ENCODE results near the gene RBM38.
"Not testable (repeated sequence)": the region's sequence is repeated elsewhere in the genome, so short reads cannot be mapped to it uniquely, and the experiment has no call there.

RBM38 gene

GRCh38 chr20:57350726-57351041, 40.5 kb upstream of the RBM38 start:
- H3K27me3 ChIP-seq (ENCODE audit: control insufficient read depth in 1 of 2, insufficient read depth in 1 of 2, low read length in 2 of 2); H2AK5ac ChIP-seq (ENCODE audit: low read length, severe bottlenecking); H3K4ac ChIP-seq (ENCODE audit: low read depth in 1 of 2, low read length in 2 of 2); H3K14ac ChIP-seq (ENCODE audit: low read length in 2 of 2); DNase-seq; H3K36me3 ChIP-seq (ENCODE audit: control insufficient read depth in 1 of 2, insufficient read depth in 2 of 2, low read depth in 1 of 2, low read length in 2 of 2); H3K4me1 ChIP-seq (ENCODE audit: control insufficient read depth, insufficient read depth, low read depth, low read length); H2AFZ ChIP-seq (ENCODE audit: low read depth, low read length); H2BK5ac ChIP-seq (ENCODE audit: low read depth, low read length, poor library complexity, severe bottlenecking); H3K9me3 ChIP-seq (ENCODE audit: control insufficient read depth, low read length); H2BK120ac ChIP-seq (ENCODE audit: low read depth, low read length); H2BK15ac ChIP-seq (ENCODE audit: low read depth, poor library complexity, severe bottlenecking); H3K18ac ChIP-seq (ENCODE audit: low read depth in 1 of 2, low read length in 2 of 2); H2BK12ac ChIP-seq (ENCODE audit: low read length in 2 of 2); H3K23ac ChIP-seq (ENCODE audit: low read length in 2 of 2): not testable (repeated sequence)
- peak overlapping the region; percentile 50 for H3K4me2 ChIP-seq (ENCODE audit: low read length, poor library complexity, severe bottlenecking)
- peak overlapping the region; percentile 52 for H4K91ac ChIP-seq (ENCODE audit: low read length)
- H3K9ac ChIP-seq (ENCODE audit: low read length), result peak overlapping the region; percentile 100
- WGBS, result 0% methylated on average over 2 of the region's 24 CpGs
- peak overlapping the region; percentile 85 to 100 for H3K4me3 ChIP-seq (ENCODE audit: insufficient read depth in 1 of 2, low read depth in 1 of 2, low read length in 2 of 2)
- H4K8ac ChIP-seq (ENCODE audit: low read length), result peak overlapping the region; percentile 84
- H3K79me1 ChIP-seq (replicated peaks; ENCODE audit: low read length, poor library complexity, severe bottlenecking), result peaks cover 10% of the 10 kb centered on the region
- peak overlapping the region; percentile 40 for H3K27ac ChIP-seq (ENCODE audit: low read length, poor library complexity, severe bottlenecking)

GRCh38 chr20:57351042-57351783, 40.0 kb upstream of the RBM38 start, which contains the start of gene RAE1:
Gene RAE1 (plus strand): TSS chr20:57351255. CDS start chr20:57354039, 2,784 bp downstream.
- peaks cover 11% of the 10 kb centered on the region for H3K79me1 ChIP-seq (replicated peaks; ENCODE audit: low read length, poor library complexity, severe bottlenecking)
- WGBS, result under 1% methylated on average over 63 of the region's 64 CpGs
- peak within 1 kb of the TSS in 1 of 2 experiments; percentile 47 for H3K23ac ChIP-seq (ENCODE audit: low read length in 2 of 2)
- H4K91ac ChIP-seq (ENCODE audit: low read length), result peak within 1 kb of the TSS; percentile 52
- peak within 1 kb of the TSS; percentile 95 for H2BK15ac ChIP-seq (ENCODE audit: low read depth, poor library complexity, severe bottlenecking)
- peak within 1 kb of the TSS; percentile 40 for H3K27ac ChIP-seq (ENCODE audit: low read length, poor library complexity, severe bottlenecking)
- no peak within 1 kb of the TSS for H2BK120ac ChIP-seq (ENCODE audit: low read depth, low read length)
- H3K4me1 ChIP-seq (ENCODE audit: control insufficient read depth, insufficient read depth, low read depth, low read length), result peaks cover 5% of the 10 kb centered on the region
- peak within 1 kb of the TSS; percentile 96 for H2AFZ ChIP-seq (ENCODE audit: low read depth, low read length)
- peak within 1 kb of the TSS; percentile 89 to 95 for H3K18ac ChIP-seq (ENCODE audit: low read depth in 1 of 2, low read length in 2 of 2)
- peak within 1 kb of the TSS; percentile 94 for H3K4me2 ChIP-seq (ENCODE audit: low read length, poor library complexity, severe bottlenecking)
- peak within 1 kb of the TSS; percentile 85 to 100 for H3K4me3 ChIP-seq (ENCODE audit: insufficient read depth in 1 of 2, low read depth in 1 of 2, low read length in 2 of 2)
- peak within 1 kb of the TSS; percentile 100 for H3K9ac ChIP-seq (ENCODE audit: low read length)
- H3K27me3 ChIP-seq (ENCODE audit: control insufficient read depth in 1 of 2, insufficient read depth in 1 of 2, low read length in 2 of 2), result no peaks in the 10 kb centered on the region
- H2BK5ac ChIP-seq (ENCODE audit: low read depth, low read length, poor library complexity, severe bottlenecking), result no peak within 1 kb of the TSS
- H3K14ac ChIP-seq (ENCODE audit: low read length in 2 of 2), result peak within 1 kb of the TSS in 1 of 2 experiments; percentile 89
- no peaks in the 10 kb centered on the region for H3K9me3 ChIP-seq (ENCODE audit: control insufficient read depth, low read length)
- no peak within 1 kb of the TSS for H2BK12ac ChIP-seq (ENCODE audit: low read length in 2 of 2)
- peak within 1 kb of the TSS; percentile 26 for H2AK5ac ChIP-seq (ENCODE audit: low read length, severe bottlenecking)
- peak; percentile 95 for DNase-seq
- H3K4ac ChIP-seq (ENCODE audit: low read depth in 1 of 2, low read length in 2 of 2), result peak within 1 kb of the TSS; percentile 66 to 93
- H3K36me3 ChIP-seq (ENCODE audit: control insufficient read depth in 1 of 2, insufficient read depth in 2 of 2, low read depth in 1 of 2, low read length in 2 of 2), result peaks cover 0 to 4% of the 10 kb centered on the region in 2 experiments
- H4K8ac ChIP-seq (ENCODE audit: low read length), result peak within 1 kb of the TSS; percentile 98

GRCh38 chr20:57352305-57352704, 38.9 kb upstream of the RBM38 start:
- no peak overlapping the region for H4K8ac ChIP-seq (ENCODE audit: low read length)
- H2BK120ac ChIP-seq (ENCODE audit: low read depth, low read length), result no peak overlapping the region
- no peak overlapping the region for H2BK15ac ChIP-seq (ENCODE audit: low read depth, poor library complexity, severe bottlenecking)
- no peak overlapping the region for H2BK12ac ChIP-seq (ENCODE audit: low read length in 2 of 2)
- 90% methylated on average over 6 of the region's 6 CpGs for WGBS
- DNase-seq, result no peak
- no peak overlapping the region for H2BK5ac ChIP-seq (ENCODE audit: low read depth, low read length, poor library complexity, severe bottlenecking)
- H2AFZ ChIP-seq (ENCODE audit: low read depth, low read length), result no peak overlapping the region
- H3K9me3 ChIP-seq (ENCODE audit: control insufficient read depth, low read length), result no peaks in the 10 kb centered on the region
- no peaks in the 10 kb centered on the region for H3K27me3 ChIP-seq (ENCODE audit: control insufficient read depth in 1 of 2, insufficient read depth in 1 of 2, low read length in 2 of 2)
- peak overlapping the region; percentile 100 for H3K9ac ChIP-seq (ENCODE audit: low read length)
- no peak overlapping the region for H3K23ac ChIP-seq (ENCODE audit: low read length in 2 of 2)
- H3K14ac ChIP-seq (ENCODE audit: low read length in 2 of 2), result no peak overlapping the region
- peak overlapping the region; percentile 94 for H3K4me2 ChIP-seq (ENCODE audit: low read length, poor library complexity, severe bottlenecking)
- no peak overlapping the region for H3K18ac ChIP-seq (ENCODE audit: low read depth in 1 of 2, low read length in 2 of 2)
- peaks cover 19% of the 10 kb centered on the region for H3K79me1 ChIP-seq (replicated peaks; ENCODE audit: low read length, poor library complexity, severe bottlenecking)
- peaks cover 5% of the 10 kb centered on the region for H3K4me1 ChIP-seq (ENCODE audit: control insufficient read depth, insufficient read depth, low read depth, low read length)
- peaks cover 0 to 9% of the 10 kb centered on the region in 2 experiments for H3K36me3 ChIP-seq (ENCODE audit: control insufficient read depth in 1 of 2, insufficient read depth in 2 of 2, low read depth in 1 of 2, low read length in 2 of 2)
- H3K4ac ChIP-seq (ENCODE audit: low read depth in 1 of 2, low read length in 2 of 2), result no peak overlapping the region
- H4K91ac ChIP-seq (ENCODE audit: low read length), result peak overlapping the region; percentile 18
- no peak overlapping the region for H3K27ac ChIP-seq (ENCODE audit: low read length, poor library complexity, severe bottlenecking)
- no peak overlapping the region for H2AK5ac ChIP-seq (ENCODE audit: low read length, severe bottlenecking)
- H3K4me3 ChIP-seq (ENCODE audit: insufficient read depth in 1 of 2, low read depth in 1 of 2, low read length in 2 of 2), result peak overlapping the region in 1 of 2 experiments; percentile 100

GRCh38 chr20:57353351-57353750, 37.8 kb upstream of the RBM38 start:
- Histone ChIP-seq H3K9me3 (ENCODE audit: control insufficient read depth, low read length) (no peaks in the 10 kb centered on the region), H3K4me1 (ENCODE audit: control insufficient read depth, insufficient read depth, low read depth, low read length) (peaks cover 5% of the 10 kb centered on the region), H2BK12ac (ENCODE audit: low read length in 2 of 2) (no peak overlapping the region), H4K91ac (ENCODE audit: low read length) (no peak overlapping the region), H3K9ac (ENCODE audit: low read length) (no peak overlapping the region), H3K79me1 (replicated peaks; ENCODE audit: low read length, poor library complexity, severe bottlenecking) (peaks cover 19% of the 10 kb centered on the region), H3K23ac (ENCODE audit: low read length in 2 of 2) (no peak overlapping the region), H3K4me3 (ENCODE audit: insufficient read depth in 1 of 2, low read depth in 1 of 2, low read length in 2 of 2) (no peak overlapping the region), H2BK5ac (ENCODE audit: low read depth, low read length, poor library complexity, severe bottlenecking) (no peak overlapping the region), H2BK15ac (ENCODE audit: low read depth, poor library complexity, severe bottlenecking) (no peak overlapping the region), H4K8ac (ENCODE audit: low read length) (no peak overlapping the region), H3K27ac (ENCODE audit: low read length, poor library complexity, severe bottlenecking) (no peak overlapping the region), H3K4me2 (ENCODE audit: low read length, poor library complexity, severe bottlenecking) (no peak overlapping the region), H3K27me3 (ENCODE audit: control insufficient read depth in 1 of 2, insufficient read depth in 1 of 2, low read length in 2 of 2) (no peaks in the 10 kb centered on the region), H2AK5ac (ENCODE audit: low read length, severe bottlenecking) (no peak overlapping the region), H2AFZ (ENCODE audit: low read depth, low read length) (no peak overlapping the region), H3K4ac (ENCODE audit: low read depth in 1 of 2, low read length in 2 of 2) (no peak overlapping the region), H3K36me3 (ENCODE audit: control insufficient read depth in 1 of 2, insufficient read depth in 2 of 2, low read depth in 1 of 2, low read length in 2 of 2) (peaks cover 0 to 9% of the 10 kb centered on the region in 2 experiments), H3K18ac (ENCODE audit: low read depth in 1 of 2, low read length in 2 of 2) (no peak overlapping the region), H2BK120ac (ENCODE audit: low read depth, low read length) (no peak overlapping the region), H3K14ac (ENCODE audit: low read length in 2 of 2) (no peak overlapping the region)
- no peak for DNase-seq
- WGBS, result 97% methylated on average over 9 of the region's 9 CpGs

Measured in mesenchymal stem cell (in vitro differentiated cells and primary cell).